ENCODE results near the gene TAPBPL.
"Not testable (repeated sequence)": the region's sequence is repeated elsewhere in the genome, so short reads cannot be mapped to it uniquely, and the experiment has no call there.

TAPBPL gene

DNA sequence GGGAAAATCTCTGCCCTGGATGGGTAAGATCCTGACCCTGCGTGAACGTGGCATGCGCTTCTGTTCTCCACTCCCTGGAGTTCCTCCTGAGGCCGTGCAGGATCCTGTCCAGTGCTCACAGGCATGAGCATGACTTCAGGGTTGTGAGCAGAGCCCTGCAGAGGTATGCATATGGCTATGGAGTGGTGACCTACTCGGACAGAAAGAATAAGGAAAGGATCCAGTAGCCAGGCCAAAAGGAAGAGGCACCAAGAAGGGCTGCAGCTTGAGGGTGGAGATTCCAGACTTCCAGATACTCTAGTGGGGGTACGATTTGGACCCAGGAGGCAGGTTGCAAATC, 27.9 kb upstream of the TAPBPL start:
- Histone ChIP-seq H3K4me2 (peak overlapping the region; percentile 12; the same call in 1 of the 2 replicates), H2AFZ (ENCODE audit: low read depth) (peak overlapping the region; percentile 92), H3K79me2 (ENCODE audit: insufficient read depth, low read depth) (no peaks in the 10 kb centered on the region), H3K4me1 (ENCODE audit: low read depth, poor library complexity, severe bottlenecking) (peaks cover 10% of the 10 kb centered on the region), H3K36me3 (ENCODE audit: insufficient read depth) (no peaks in the 10 kb centered on the region), H3K27me3 (ENCODE audit: insufficient read depth, low read depth) (no peaks in the 10 kb centered on the region), H3K9ac (no peak overlapping the region), H3K27ac (no peak overlapping the region), H3K4me3 (IDR thresholded peaks at IDR 0.05; ENCODE audit: insufficient read depth, low read depth, low read length) (no peak overlapping the region), H4K20me1 (ENCODE audit: insufficient read depth) (no peaks in the 10 kb centered on the region)
- TF ChIP-seq, protein P1, sequence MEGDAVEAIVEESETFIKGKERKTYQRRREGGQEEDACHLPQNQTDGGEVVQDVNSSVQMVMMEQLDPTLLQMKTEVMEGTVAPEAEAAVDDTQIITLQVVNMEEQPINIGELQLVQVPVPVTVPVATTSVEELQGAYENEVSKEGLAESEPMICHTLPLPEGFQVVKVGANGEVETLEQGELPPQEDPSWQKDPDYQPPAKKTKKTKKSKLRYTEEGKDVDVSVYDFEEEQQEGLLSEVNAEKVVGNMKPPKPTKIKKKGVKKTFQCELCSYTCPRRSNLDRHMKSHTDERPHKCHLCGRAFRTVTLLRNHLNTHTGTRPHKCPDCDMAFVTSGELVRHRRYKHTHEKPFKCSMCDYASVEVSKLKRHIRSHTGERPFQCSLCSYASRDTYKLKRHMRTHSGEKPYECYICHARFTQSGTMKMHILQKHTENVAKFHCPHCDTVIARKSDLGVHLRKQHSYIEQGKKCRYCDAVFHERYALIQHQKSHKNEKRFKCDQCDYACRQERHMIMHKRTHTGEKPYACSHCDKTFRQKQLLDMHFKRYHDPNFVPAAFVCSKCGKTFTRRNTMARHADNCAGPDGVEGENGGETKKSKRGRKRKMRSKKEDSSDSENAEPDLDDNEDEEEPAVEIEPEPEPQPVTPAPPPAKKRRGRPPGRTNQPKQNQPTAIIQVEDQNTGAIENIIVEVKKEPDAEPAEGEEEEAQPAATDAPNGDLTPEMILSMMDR (conservative IDR thresholded peaks at IDR 0.05; ENCODE audit: low read depth, low read length), result no peak

DNA sequence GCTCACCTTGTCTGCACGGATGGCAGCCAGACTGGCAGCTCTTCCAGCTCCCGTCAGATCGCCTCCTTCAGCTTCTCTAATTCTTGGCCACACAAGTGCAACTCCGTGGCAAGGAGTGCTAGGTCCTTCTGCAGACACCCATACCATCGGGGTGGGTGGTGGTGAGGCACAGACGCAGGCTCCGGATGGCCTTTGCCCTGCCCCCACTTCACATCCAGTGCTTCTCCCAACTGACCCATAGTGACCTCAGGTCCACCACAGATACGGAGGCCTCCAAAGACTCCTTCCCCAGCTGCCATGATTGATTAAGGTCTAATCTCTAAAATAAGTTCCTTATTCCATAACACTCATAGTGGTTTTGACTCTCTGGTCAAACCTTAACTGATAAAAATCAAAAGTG, 27.0 kb upstream of the TAPBPL start:
- Histone ChIP-seq H2AFZ (ENCODE audit: low read depth) (no peak overlapping the region), H3K9ac (no peak overlapping the region), H3K79me2 (ENCODE audit: insufficient read depth, low read depth) (no peaks in the 10 kb centered on the region), H3K4me1 (ENCODE audit: low read depth, poor library complexity, severe bottlenecking) (peaks cover 10% of the 10 kb centered on the region), H3K27me3 (ENCODE audit: insufficient read depth, low read depth) (no peaks in the 10 kb centered on the region), H3K36me3 (ENCODE audit: insufficient read depth) (no peaks in the 10 kb centered on the region), H4K20me1 (ENCODE audit: insufficient read depth) (no peaks in the 10 kb centered on the region), H3K27ac (no peak overlapping the region), H3K4me2 (no peak overlapping the region), H3K4me3 (IDR thresholded peaks at IDR 0.05; ENCODE audit: insufficient read depth, low read depth, low read length) (no peak overlapping the region)
- TF ChIP-seq, protein P1 (conservative IDR thresholded peaks at IDR 0.05; ENCODE audit: low read depth, low read length), result no peak

GRCh38 chr12:6425590-6426531, 26.0 kb upstream of the TAPBPL start:
- no peaks in the 10 kb centered on the region for H4K20me1 ChIP-seq (ENCODE audit: insufficient read depth)
- no peaks in the 10 kb centered on the region for H3K79me2 ChIP-seq (ENCODE audit: insufficient read depth, low read depth)
- H3K4me1 ChIP-seq (ENCODE audit: low read depth, poor library complexity, severe bottlenecking), result peaks cover 10% of the 10 kb centered on the region
- no peaks in the 10 kb centered on the region for H3K27me3 ChIP-seq (ENCODE audit: insufficient read depth, low read depth)
- no peak overlapping the region for H3K4me3 ChIP-seq (IDR thresholded peaks at IDR 0.05; ENCODE audit: insufficient read depth, low read depth, low read length)
- no peak overlapping the region for H2AFZ ChIP-seq (ENCODE audit: low read depth)
- H3K4me2 ChIP-seq, result no peak overlapping the region
- H3K9ac ChIP-seq, result no peak overlapping the region
- no peaks in the 10 kb centered on the region for H3K36me3 ChIP-seq (ENCODE audit: insufficient read depth)
- TF ChIP-seq, protein P1 (conservative IDR thresholded peaks at IDR 0.05; ENCODE audit: low read depth, low read length), result no peak
- no peak overlapping the region for H3K27ac ChIP-seq

- no peaks in the 10 kb centered on the region for H3K79me2 ChIP-seq (ENCODE audit: insufficient read depth, low read depth)
- TF ChIP-seq, protein P1 (conservative IDR thresholded peaks at IDR 0.05; ENCODE audit: low read depth, low read length), result no peak
- no peaks in the 10 kb centered on the region for H3K36me3 ChIP-seq (ENCODE audit: insufficient read depth)
- peaks cover 18% of the 10 kb centered on the region for H3K4me1 ChIP-seq (ENCODE audit: low read depth, poor library complexity, severe bottlenecking)
- no peak overlapping the region for H3K4me3 ChIP-seq (IDR thresholded peaks at IDR 0.05; ENCODE audit: insufficient read depth, low read depth, low read length)
- H3K27ac ChIP-seq, result no peak overlapping the region
- no peaks in the 10 kb centered on the region for H4K20me1 ChIP-seq (ENCODE audit: insufficient read depth)
- H3K27me3 ChIP-seq (ENCODE audit: insufficient read depth, low read depth), result no peaks in the 10 kb centered on the region
- no peak overlapping the region for H3K4me2 ChIP-seq
- H2AFZ ChIP-seq (ENCODE audit: low read depth), result no peak overlapping the region
- no peak overlapping the region for H3K9ac ChIP-seq
Observed at GRCh38 chr12:6426882-6427671, 24.8 kb upstream of the TAPBPL start.

DNA sequence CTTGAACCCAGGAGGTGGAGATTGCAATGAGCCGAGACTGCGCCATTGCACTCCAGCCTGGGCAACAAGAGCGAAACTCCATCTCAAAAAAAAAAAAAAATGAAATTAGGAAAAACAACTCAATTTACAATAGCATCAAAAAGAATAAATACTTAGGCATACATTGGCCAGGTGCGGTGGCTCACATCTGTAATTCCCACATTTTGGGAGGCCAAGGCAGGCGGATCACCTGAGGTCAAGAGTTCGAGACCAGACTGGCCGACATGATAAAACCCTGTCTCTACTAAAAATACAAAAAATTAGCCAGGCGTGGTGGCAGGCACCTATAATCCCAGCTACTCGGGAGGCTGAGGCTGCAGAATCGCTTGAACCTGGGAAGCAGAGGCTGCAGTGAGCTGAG, 24.0 kb upstream of the TAPBPL start:
- peaks cover 25% of the 10 kb centered on the region for H3K4me1 ChIP-seq (ENCODE audit: low read depth, poor library complexity, severe bottlenecking)
- not testable (repeated sequence) for H3K36me3 ChIP-seq (ENCODE audit: insufficient read depth); H3K79me2 ChIP-seq (ENCODE audit: insufficient read depth, low read depth); H3K9ac ChIP-seq; H4K20me1 ChIP-seq (ENCODE audit: insufficient read depth); H2AFZ ChIP-seq (ENCODE audit: low read depth); H3K27me3 ChIP-seq (ENCODE audit: insufficient read depth, low read depth); H3K4me3 ChIP-seq (IDR thresholded peaks at IDR 0.05; ENCODE audit: insufficient read depth, low read depth, low read length); H3K27ac ChIP-seq; H3K4me2 ChIP-seq

All from KMS-11 (cell line).